ENCODE results near the gene SF3A2.
"Not testable (repeated sequence)": the region's sequence is repeated elsewhere in the genome, so short reads cannot be mapped to it uniquely, and the experiment has no call there.

Gene SF3A2

GRCh38 chr19:2199215-2199614, 37.4 kb upstream of the SF3A2 start:
- Histone ChIP-seq H4K20me1 (ENCODE audit: insufficient read depth, low read length) (no peaks in the 10 kb centered on the region), H3K36me3 (ENCODE audit: insufficient read depth, low read length) (no peaks in the 10 kb centered on the region; the same call in 1 of the 2 replicates), H3K4me3 (ENCODE audit: low read depth, low read length, poor library complexity, severe bottlenecking) (no peak overlapping the region), H3K9ac (ENCODE audit: low read length) (no peak overlapping the region), H2AFZ (ENCODE audit: low read length) (no peak overlapping the region), H3K79me2 (ENCODE audit: insufficient read depth, low read length) (no peaks in the 10 kb centered on the region), H3K9me2 (ENCODE audit: low read depth, low read length) (no peaks in the 10 kb centered on the region), H3K4me1 (ENCODE audit: insufficient read depth, low read length, severe bottlenecking) (no peaks in the 10 kb centered on the region), H3K27me3 (ENCODE audit: insufficient read depth, low read length) (no peaks in the 10 kb centered on the region), H3F3A (ENCODE audit: insufficient read depth, low read length) (no peaks in the 10 kb centered on the region), H3K4me2 (ENCODE audit: low read length) (no peak overlapping the region), H3K27ac (ENCODE audit: low read depth, low read length, poor library complexity, severe bottlenecking) (no peak overlapping the region), H3K9me3 (ENCODE audit: low read length) (no peaks in the 10 kb centered on the region)
- TF ChIP-seq CTCF (IDR thresholded peaks at IDR 0.05; ENCODE audit: low read length), result peak; percentile 45; the same call in 1 of the 2 replicates
- TF ChIP-seq EZH2 (IDR thresholded peaks at IDR 0.05; ENCODE audit: borderline replicate concordance, low read length), result no peak

- H3K27ac ChIP-seq (ENCODE audit: low read depth, low read length, poor library complexity, severe bottlenecking), result no peak overlapping the region
- H3K4me2 ChIP-seq (ENCODE audit: low read length), result no peak overlapping the region
- H3K9me3 ChIP-seq (ENCODE audit: low read length), result no peaks in the 10 kb centered on the region
- H4K20me1 ChIP-seq (ENCODE audit: insufficient read depth, low read length), result no peaks in the 10 kb centered on the region
- no peaks in the 10 kb centered on the region for H3K79me2 ChIP-seq (ENCODE audit: insufficient read depth, low read length)
- no peak overlapping the region for H3K9ac ChIP-seq (ENCODE audit: low read length)
- no peak overlapping the region for H3K4me3 ChIP-seq (ENCODE audit: low read depth, low read length, poor library complexity, severe bottlenecking)
- H2AFZ ChIP-seq (ENCODE audit: low read length), result no peak overlapping the region
- H3K4me1 ChIP-seq (ENCODE audit: insufficient read depth, low read length, severe bottlenecking), result no peaks in the 10 kb centered on the region
- no peak for TF ChIP-seq EZH2 (IDR thresholded peaks at IDR 0.05; ENCODE audit: borderline replicate concordance, low read length)
- no peak for TF ChIP-seq CTCF (IDR thresholded peaks at IDR 0.05; ENCODE audit: low read length)
- no peaks in the 10 kb centered on the region for H3K9me2 ChIP-seq (ENCODE audit: low read depth, low read length)
- H3K27me3 ChIP-seq (ENCODE audit: insufficient read depth, low read length), result no peaks in the 10 kb centered on the region
- no peaks in the 10 kb centered on the region for H3F3A ChIP-seq (ENCODE audit: insufficient read depth, low read length)
- H3K36me3 ChIP-seq (ENCODE audit: insufficient read depth, low read length), result no peaks in the 10 kb centered on the region; the same call in 1 of the 2 replicates
These were observed 36.6 kb upstream of the SF3A2 start for GRCh38 chr19:2199861-2200623.

GRCh38 chr19:2200624-2201294, 35.9 kb upstream of the SF3A2 start:
- H2AFZ ChIP-seq (ENCODE audit: low read length); H3K27me3 ChIP-seq (ENCODE audit: insufficient read depth, low read length); H3K9me2 ChIP-seq (ENCODE audit: low read depth, low read length); H3K4me3 ChIP-seq (ENCODE audit: low read depth, low read length, poor library complexity, severe bottlenecking); H3K4me1 ChIP-seq (ENCODE audit: insufficient read depth, low read length, severe bottlenecking); H3K9me3 ChIP-seq (ENCODE audit: low read length); H3K27ac ChIP-seq (ENCODE audit: low read depth, low read length, poor library complexity, severe bottlenecking); H3F3A ChIP-seq (ENCODE audit: insufficient read depth, low read length); H3K4me2 ChIP-seq (ENCODE audit: low read length); H3K9ac ChIP-seq (ENCODE audit: low read length); H3K36me3 ChIP-seq (ENCODE audit: insufficient read depth, low read length); H3K79me2 ChIP-seq (ENCODE audit: insufficient read depth, low read length); H4K20me1 ChIP-seq (ENCODE audit: insufficient read depth, low read length): not testable (repeated sequence)
